H1 (cell line): ENCODE results near the gene IFNL4. TPM values are rescaled to one million over a fixed set of nuclear protein-coding genes. Genes with fewer than 3 reads are reported as not detected.

Source experiments
- NRF1 ChIP-seq: IDR thresholded peaks from 2 replicates; pipeline ENCODE4 v1.6.1; 2011; ENCODE audit warnings: mild to moderate bottlenecking, low read depth, low read length, improper control_type of control experiment
- RXRA ChIP-seq: IDR thresholded peaks from 2 replicates; pipeline ENCODE4 v1.6.1; 2011; ENCODE audit warnings: low read depth, mild to moderate bottlenecking, low read length, moderate library complexity; ENCODE audit not compliant: insufficient read depth
- SIN3A ChIP-seq, 2 experiments: IDR thresholded peaks in 1 of 2; conservative IDR thresholded peaks in 1 of 2; 2 replicates each; pipeline ENCODE4 v1.6.1; 2011 to 2012; ENCODE audit warnings: low read length in 2 of 2, improper control_type of control experiment in 1 of 2, low read depth in 1 of 2, mild to moderate bottlenecking in 1 of 2
- polyA plus RNA-seq, 7 experiments: library from polyadenylated mRNA; depleted of rRNA in 3 of 7; stranded (reverse) in 5 of 7; unstranded in 2 of 7; fragments of >200 nt in 5 of 7; fragments of 200-250 nt in 2 of 7; gene quantifications; 1 replicate in 5 of 7; 2 replicates in 1 of 7; 4 replicates in 1 of 7; pipeline versions ENCODE4 v1.2.1 to v1.2.3, GENCODE V29; 2011 to 2013; ENCODE audit warnings: missing spikeins in 2 of 7, mixed read lengths in 2 of 7
- total RNA-seq: library from RNA; stranded (reverse); fragmentation: NEBNext Ultra II Directional; extraction: Animal tissue kit (Norgen Biotek cat#: 25700); gene quantifications from 2 replicates; pipeline ENCODE4 v1.2.1, GENCODE V29; 2021
- TF ChIP-seq, protein P1 (sequence below): fragments of 300-600 bp; sonication (generic); IDR thresholded peaks from 2 replicates; pipeline ENCODE4 v1.7.1; 2012; ENCODE audit warnings: low read length, moderate library complexity, mild to moderate bottlenecking, inconsistent platforms; ENCODE audit not compliant: insufficient replicate concordance
- TF ChIP-seq, protein P2 (sequence below): IDR thresholded peaks from 2 replicates; pipeline ENCODE4 v1.6.1; 2011; ENCODE audit warnings: low read depth, mild to moderate bottlenecking, low read length; ENCODE audit not compliant: insufficient read depth

IFNL4 gene
- total and polyA plus RNA-seq, 2 of the 8 experiments (the other 6 are each of a cell fraction or from before 2014, with no cell fraction given), result not detected

DNA sequence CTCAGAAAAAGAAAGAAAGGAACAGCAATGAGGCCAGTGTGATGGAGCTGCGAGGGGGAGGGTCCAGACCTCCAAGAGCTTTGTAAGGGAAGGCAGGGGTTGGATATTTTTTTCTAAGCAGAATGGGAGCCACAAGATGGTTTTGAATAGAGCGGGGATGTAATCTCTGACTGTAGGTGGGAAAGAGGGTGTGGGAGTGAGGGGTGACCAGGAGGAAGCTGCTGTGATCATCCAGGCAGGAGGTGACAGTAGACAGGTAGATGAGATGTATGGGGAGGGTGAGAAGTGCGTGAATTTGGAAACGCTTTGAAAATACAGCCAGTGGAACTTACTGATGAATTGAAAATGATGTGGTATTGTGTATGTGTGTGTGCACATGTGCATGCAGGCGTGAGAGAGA is 26.9 kb upstream of the IFNL4 start (continued):
- TF ChIP-seq, protein P1, sequence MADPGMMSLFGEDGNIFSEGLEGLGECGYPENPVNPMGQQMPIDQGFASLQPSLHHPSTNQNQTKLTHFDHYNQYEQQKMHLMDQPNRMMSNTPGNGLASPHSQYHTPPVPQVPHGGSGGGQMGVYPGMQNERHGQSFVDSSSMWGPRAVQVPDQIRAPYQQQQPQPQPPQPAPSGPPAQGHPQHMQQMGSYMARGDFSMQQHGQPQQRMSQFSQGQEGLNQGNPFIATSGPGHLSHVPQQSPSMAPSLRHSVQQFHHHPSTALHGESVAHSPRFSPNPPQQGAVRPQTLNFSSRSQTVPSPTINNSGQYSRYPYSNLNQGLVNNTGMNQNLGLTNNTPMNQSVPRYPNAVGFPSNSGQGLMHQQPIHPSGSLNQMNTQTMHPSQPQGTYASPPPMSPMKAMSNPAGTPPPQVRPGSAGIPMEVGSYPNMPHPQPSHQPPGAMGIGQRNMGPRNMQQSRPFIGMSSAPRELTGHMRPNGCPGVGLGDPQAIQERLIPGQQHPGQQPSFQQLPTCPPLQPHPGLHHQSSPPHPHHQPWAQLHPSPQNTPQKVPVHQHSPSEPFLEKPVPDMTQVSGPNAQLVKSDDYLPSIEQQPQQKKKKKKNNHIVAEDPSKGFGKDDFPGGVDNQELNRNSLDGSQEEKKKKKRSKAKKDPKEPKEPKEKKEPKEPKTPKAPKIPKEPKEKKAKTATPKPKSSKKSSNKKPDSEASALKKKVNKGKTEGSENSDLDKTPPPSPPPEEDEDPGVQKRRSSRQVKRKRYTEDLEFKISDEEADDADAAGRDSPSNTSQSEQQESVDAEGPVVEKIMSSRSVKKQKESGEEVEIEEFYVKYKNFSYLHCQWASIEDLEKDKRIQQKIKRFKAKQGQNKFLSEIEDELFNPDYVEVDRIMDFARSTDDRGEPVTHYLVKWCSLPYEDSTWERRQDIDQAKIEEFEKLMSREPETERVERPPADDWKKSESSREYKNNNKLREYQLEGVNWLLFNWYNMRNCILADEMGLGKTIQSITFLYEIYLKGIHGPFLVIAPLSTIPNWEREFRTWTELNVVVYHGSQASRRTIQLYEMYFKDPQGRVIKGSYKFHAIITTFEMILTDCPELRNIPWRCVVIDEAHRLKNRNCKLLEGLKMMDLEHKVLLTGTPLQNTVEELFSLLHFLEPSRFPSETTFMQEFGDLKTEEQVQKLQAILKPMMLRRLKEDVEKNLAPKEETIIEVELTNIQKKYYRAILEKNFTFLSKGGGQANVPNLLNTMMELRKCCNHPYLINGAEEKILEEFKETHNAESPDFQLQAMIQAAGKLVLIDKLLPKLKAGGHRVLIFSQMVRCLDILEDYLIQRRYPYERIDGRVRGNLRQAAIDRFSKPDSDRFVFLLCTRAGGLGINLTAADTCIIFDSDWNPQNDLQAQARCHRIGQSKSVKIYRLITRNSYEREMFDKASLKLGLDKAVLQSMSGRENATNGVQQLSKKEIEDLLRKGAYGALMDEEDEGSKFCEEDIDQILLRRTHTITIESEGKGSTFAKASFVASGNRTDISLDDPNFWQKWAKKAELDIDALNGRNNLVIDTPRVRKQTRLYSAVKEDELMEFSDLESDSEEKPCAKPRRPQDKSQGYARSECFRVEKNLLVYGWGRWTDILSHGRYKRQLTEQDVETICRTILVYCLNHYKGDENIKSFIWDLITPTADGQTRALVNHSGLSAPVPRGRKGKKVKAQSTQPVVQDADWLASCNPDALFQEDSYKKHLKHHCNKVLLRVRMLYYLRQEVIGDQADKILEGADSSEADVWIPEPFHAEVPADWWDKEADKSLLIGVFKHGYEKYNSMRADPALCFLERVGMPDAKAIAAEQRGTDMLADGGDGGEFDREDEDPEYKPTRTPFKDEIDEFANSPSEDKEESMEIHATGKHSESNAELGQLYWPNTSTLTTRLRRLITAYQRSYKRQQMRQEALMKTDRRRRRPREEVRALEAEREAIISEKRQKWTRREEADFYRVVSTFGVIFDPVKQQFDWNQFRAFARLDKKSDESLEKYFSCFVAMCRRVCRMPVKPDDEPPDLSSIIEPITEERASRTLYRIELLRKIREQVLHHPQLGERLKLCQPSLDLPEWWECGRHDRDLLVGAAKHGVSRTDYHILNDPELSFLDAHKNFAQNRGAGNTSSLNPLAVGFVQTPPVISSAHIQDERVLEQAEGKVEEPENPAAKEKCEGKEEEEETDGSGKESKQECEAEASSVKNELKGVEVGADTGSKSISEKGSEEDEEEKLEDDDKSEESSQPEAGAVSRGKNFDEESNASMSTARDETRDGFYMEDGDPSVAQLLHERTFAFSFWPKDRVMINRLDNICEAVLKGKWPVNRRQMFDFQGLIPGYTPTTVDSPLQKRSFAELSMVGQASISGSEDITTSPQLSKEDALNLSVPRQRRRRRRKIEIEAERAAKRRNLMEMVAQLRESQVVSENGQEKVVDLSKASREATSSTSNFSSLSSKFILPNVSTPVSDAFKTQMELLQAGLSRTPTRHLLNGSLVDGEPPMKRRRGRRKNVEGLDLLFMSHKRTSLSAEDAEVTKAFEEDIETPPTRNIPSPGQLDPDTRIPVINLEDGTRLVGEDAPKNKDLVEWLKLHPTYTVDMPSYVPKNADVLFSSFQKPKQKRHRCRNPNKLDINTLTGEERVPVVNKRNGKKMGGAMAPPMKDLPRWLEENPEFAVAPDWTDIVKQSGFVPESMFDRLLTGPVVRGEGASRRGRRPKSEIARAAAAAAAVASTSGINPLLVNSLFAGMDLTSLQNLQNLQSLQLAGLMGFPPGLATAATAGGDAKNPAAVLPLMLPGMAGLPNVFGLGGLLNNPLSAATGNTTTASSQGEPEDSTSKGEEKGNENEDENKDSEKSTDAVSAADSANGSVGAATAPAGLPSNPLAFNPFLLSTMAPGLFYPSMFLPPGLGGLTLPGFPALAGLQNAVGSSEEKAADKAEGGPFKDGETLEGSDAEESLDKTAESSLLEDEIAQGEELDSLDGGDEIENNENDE, result no peak
- TF ChIP-seq RXRA (no peak), SIN3A (conservative IDR thresholded peaks at IDR 0.05 in 1 of 2, IDR thresholded peaks at IDR 0.05 in 1 of 2; ENCODE audit: low read depth in 1 of 2, low read length in 2 of 2) (no peak), NRF1 (no peak)
- TF ChIP-seq, protein P2, sequence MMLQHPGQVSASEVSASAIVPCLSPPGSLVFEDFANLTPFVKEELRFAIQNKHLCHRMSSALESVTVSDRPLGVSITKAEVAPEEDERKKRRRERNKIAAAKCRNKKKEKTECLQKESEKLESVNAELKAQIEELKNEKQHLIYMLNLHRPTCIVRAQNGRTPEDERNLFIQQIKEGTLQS, result no peak
- TF ChIP-seq, all 59 proteins: peak for 0
